ENCODE data around the gene CCDC88C.

- no peak for TF ChIP-seq CTCF (IDR thresholded peaks at IDR 0.05)
- no peak for TF ChIP-seq POLR2A (IDR thresholded peaks at IDR 0.05)
These were observed 10.6 kb downstream of the CCDC88C start for GRCh38 chr14:91406982-91407381.
